CD8-positive, alpha-beta memory T cell (primary cell): Measurements from ENCODE around the gene PABPN1. TPM values are rescaled to one million over a fixed set of nuclear protein-coding genes. Genes with fewer than 3 reads are reported as not detected.

Source experiments
- CTCF ChIA-PET: fragments of 350-600 bp; sonication (Branson Sonifier 250); formaldehyde crosslinking; loops from one replicate; lab custom pipeline; 2021; ENCODE audit warnings: antibody characterized with exemption; lab: Charles Lee
- POLR2A ChIA-PET: fragments of 350-600 bp; sonication (Branson Sonifier 250); formaldehyde crosslinking; loops from one replicate; lab custom pipeline; 2021; ENCODE audit warnings: antibody characterized with exemption; lab: Charles Lee
- DNase-seq, 5 donors: peaks; one replicate each; pipeline versions ENCODE4 v3.0.0 to v3.0.0-alpha.2; 2020 to 2022; ENCODE audit warnings: mixed read lengths in 1 of 5
- H3K27ac ChIP-seq: one replicate; pipeline ENCODE4 v1.7.0; 2013; ENCODE audit warnings: low read depth, mild to moderate bottlenecking, low read length, moderate library complexity
- H3K27me3 ChIP-seq: 2 replicates; pipeline ENCODE4 v1.7.0; 2013; ENCODE audit warnings: low read length, mild to moderate bottlenecking; ENCODE audit not compliant: insufficient read depth, poor library complexity, severe bottlenecking
- H3K36me3 ChIP-seq: 2 replicates; pipeline ENCODE4 v1.7.0; 2013; ENCODE audit warnings: mild to moderate bottlenecking, low read length, moderate library complexity; ENCODE audit not compliant: insufficient read depth
- H3K4me1 ChIP-seq: 2 replicates; pipeline ENCODE4 v1.7.0; 2013; ENCODE audit warnings: mild to moderate bottlenecking, low read length, moderate library complexity; ENCODE audit not compliant: insufficient read depth
- H3K4me3 ChIP-seq: 2 replicates; pipeline ENCODE4 v1.7.0; 2013; ENCODE audit warnings: mild to moderate bottlenecking, low read length
- H3K9me3 ChIP-seq: 2 replicates; pipeline ENCODE4 v1.7.0; 2013; ENCODE audit warnings: mild to moderate bottlenecking, low read length
- H3K27ac Mint-ChIP-seq, 8 donors: one replicate each; pipeline ENCODE4 v1.8.0; 2020 to 2021; ENCODE audit warnings: mixed read lengths in 8 of 8, mild to moderate bottlenecking in 6 of 8, inconsistent platforms in 3 of 8, moderate library complexity in 3 of 8
- H3K27me3 Mint-ChIP-seq, 2 donors: one replicate each; pipeline ENCODE4 v1.8.0; 2020 to 2021; ENCODE audit warnings: mixed read lengths in 2 of 2, mild to moderate bottlenecking in 1 of 2, moderate library complexity in 1 of 2
- H3K36me3 Mint-ChIP-seq, 3 donors: one replicate each; pipeline ENCODE4 v1.8.0; 2020 to 2021; ENCODE audit warnings: mixed read lengths in 3 of 3, inconsistent platforms in 1 of 3, mild to moderate bottlenecking in 1 of 3
- H3K4me1 Mint-ChIP-seq, 3 donors: one replicate each; pipeline ENCODE4 v1.8.0; 2020 to 2021; ENCODE audit warnings: mixed read lengths in 3 of 3, inconsistent platforms in 1 of 3, mild to moderate bottlenecking in 1 of 3
- H3K4me3 Mint-ChIP-seq, 7 donors: one replicate each; pipeline ENCODE4 v1.8.0; 2020 to 2021; ENCODE audit warnings: mixed read lengths in 7 of 7, mild to moderate bottlenecking in 6 of 7, moderate library complexity in 4 of 7, inconsistent platforms in 2 of 7
- H3K9me3 Mint-ChIP-seq, 5 donors: one replicate each; pipeline ENCODE4 v1.8.0; 2020 to 2022; ENCODE audit warnings: mixed read lengths in 5 of 5, mild to moderate bottlenecking in 3 of 5, moderate library complexity in 2 of 5, inconsistent platforms in 1 of 5
- polyA plus RNA-seq: library from polyadenylated mRNA; unstranded; fragments of 300-500 nt; fragmentation: Illumina TruSeq; gene quantifications from one replicate; pipeline ENCODE4 v1.2.3, GENCODE V29; 2021
- total RNA-seq, 2 experiments: library from RNA; stranded (reverse); gene quantifications; one replicate each; pipeline ENCODE4 v1.2.3, GENCODE V29; 2021

PABPN1 gene
- total and polyA plus RNA-seq, 3 experiments from 2014 or later, result 125 to 308 (median 308) TPM

DNA sequence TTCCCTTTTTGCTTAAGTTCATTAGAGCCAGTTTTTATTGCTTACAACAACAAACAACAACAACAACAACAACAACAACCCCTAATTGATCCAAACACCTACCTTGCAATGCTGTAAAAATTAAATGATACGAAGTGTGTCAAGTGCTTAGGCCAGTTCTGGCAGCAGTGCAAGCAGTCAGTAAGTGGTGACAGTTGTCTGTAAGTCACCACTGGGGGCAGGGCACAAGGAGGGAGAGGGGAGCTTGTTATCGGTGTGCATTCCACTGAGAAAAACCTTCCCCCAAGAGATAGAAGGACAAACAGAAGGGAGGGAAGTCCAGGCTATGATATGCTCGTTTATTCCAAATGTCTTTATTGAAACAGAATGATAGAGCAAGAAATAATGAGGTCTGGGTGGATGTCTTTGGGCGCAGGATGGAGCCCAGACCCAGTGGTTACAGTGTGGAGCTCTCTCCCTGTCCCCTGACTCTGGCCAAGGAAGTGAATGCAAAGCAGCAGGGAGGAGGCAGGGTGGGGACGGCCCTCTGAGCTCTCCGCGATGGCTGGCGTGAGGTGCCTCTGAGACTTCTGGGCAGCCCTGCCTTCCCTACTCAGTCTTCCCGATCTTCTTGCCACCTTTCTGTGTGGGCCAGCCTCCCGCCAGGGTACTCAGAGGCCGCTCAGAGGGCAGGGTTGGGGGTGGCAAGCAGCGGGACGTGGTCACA is 24.9 kb downstream of the PABPN1 start:
- no peak for DNase-seq
- peaks cover 1 to 2% (median 2%) of the 10 kb centered on the region in 3 donors for H3K4me1 Mint-ChIP-seq
- Histone ChIP-seq H3K4me1 (no peaks in the 10 kb centered on the region), H3K27ac (no peak overlapping the region), H3K9me3 (no peaks in the 10 kb centered on the region), H3K36me3 (no peaks in the 10 kb centered on the region), H3K27me3 (no peaks in the 10 kb centered on the region), H3K4me3 (no peak overlapping the region)
- POLR2A ChIA-PET, result no interaction called here
- CTCF ChIA-PET, result interaction anchor here (1.1 kb wide), 1 partner anchor 34 kb away, joined by 4 read pairs; no protein-coding TSS in a partner anchor
- no peak overlapping the region for H3K27ac Mint-ChIP-seq
- peaks cover 11 to 40% of the 10 kb centered on the region in 2 donors for H3K27me3 Mint-ChIP-seq
- H3K4me3 Mint-ChIP-seq, result no peak overlapping the region
- no peaks in the 10 kb centered on the region for H3K9me3 Mint-ChIP-seq
- no peaks in the 10 kb centered on the region for H3K36me3 Mint-ChIP-seq

DNA sequence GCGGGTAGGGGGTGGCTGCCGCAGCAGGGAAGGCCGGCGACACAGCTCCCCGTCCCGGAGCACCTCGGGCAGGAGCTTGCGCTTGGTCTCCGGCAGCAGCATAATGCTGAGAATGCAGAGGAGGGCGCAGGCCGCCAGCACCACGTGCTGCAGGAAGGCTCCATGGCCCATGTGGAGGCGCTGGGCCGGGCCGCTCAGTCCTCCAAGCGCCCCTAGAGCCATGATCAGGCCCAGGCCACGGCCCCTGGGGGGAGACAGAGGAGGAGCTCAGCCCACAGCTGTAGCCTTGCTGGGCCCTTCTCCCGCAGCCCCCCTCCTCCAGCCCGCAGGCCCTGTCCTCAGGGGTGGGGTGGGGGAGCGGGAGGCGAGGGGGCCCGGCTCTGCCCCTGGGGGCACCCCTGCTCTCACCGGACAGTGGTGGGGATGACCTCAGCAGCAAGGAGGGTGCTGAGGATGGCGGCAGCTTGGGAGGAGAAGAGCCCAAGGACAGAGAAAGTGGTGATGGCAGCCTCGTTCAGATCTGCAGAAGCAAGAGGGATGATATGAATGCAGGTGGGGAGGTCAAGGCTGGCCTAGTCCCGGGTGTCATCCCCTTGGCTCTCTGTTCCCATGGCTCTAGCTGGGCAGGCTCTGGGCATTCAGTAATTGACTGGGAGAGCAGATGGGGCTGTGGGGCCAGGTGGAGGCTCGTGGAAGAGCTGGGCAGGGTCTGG is 25.6 kb downstream of the PABPN1 start:
- Mint-ChIP-seq H3K9me3 (no peaks in the 10 kb centered on the region), H3K27me3 (peaks cover 16 to 42% of the 10 kb centered on the region in 2 donors), H3K4me1 (peaks cover 4 to 7% (median 5%) of the 10 kb centered on the region in 3 donors), H3K4me3 (no peak overlapping the region), H3K36me3 (no peaks in the 10 kb centered on the region), H3K27ac (no peak overlapping the region)
- DNase-seq, result no peak
- Histone ChIP-seq H3K27ac (no peak overlapping the region), H3K4me1 (peaks cover 3% of the 10 kb centered on the region), H3K9me3 (no peaks in the 10 kb centered on the region), H3K36me3 (no peaks in the 10 kb centered on the region), H3K4me3 (no peak overlapping the region), H3K27me3 (no peaks in the 10 kb centered on the region)
- ChIA-PET CTCF (no interaction called here), POLR2A (no interaction called here)

DNA sequence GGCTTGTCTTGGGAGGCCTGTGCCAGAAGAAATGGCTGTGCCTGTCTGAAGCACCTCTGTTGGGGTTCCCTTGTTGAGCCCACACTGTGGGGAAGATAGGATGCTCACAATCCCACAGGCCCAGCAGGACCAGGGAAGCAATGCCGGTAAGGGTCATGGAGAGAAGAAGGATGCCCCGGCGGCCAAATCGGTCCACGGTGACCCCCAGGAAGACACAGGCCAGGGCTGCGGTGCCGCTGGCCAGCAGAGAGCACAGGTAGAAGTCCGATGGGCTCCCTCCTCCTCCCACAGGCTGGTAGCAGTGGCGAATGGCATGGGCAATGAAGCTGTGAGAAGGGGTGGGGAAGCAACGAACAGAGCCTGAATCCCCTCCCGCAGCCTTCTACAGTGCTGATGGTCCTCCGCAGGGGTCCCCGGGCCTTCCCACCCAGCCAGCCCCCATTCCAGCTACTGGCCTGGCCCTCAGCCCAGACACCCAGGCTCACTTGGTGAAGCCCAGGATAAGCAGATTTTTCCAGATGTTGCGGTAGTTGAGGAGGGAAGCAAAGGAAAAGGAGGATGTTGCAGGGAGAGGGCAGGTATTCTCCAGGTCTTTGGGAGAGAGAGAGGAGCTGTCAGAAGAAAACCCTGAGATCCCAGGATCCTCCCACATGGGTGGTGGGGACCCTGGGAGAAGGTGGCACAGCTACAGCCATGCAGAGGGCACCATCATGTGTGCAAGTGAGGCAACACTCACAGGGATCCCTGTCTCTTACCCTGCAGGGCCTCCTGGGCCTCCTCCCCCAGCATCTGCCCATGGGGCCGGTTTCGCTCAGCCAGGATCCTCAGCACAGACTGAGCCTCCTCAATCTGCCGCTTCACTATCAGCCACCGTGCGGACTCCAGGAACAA is 26.4 kb downstream of the PABPN1 start:
- DNase-seq, result no peak
- Mint-ChIP-seq H3K27me3 (peaks cover 16 to 35% of the 10 kb centered on the region in 2 donors), H3K27ac (no peak overlapping the region), H3K9me3 (no peaks in the 10 kb centered on the region), H3K36me3 (no peaks in the 10 kb centered on the region), H3K4me3 (no peak overlapping the region), H3K4me1 (peaks cover 4 to 8% (median 5%) of the 10 kb centered on the region in 3 donors)
- ChIA-PET CTCF (no interaction called here), POLR2A (no interaction called here)
- Histone ChIP-seq H3K4me3 (no peak overlapping the region), H3K27me3 (no peaks in the 10 kb centered on the region), H3K9me3 (no peaks in the 10 kb centered on the region), H3K27ac (no peak overlapping the region), H3K4me1 (peaks cover 4% of the 10 kb centered on the region), H3K36me3 (no peaks in the 10 kb centered on the region)

DNA sequence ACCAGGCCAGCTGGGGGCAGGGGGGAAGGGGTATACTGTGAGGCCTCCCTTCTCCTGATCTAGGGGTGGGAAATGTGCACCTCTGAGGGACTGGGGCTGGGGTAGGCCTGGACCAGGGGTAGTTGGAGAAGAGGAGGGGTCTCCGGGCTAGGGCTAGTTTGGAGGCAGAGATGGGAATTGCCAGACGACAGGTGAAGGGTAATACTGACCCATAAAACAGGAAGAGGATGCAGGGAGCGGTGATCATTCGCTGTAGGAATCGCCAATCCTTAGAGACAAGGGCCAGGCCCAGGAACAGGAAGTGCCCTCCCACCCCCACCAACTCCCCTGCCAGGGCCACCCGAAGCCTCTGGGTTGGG is 27.0 kb downstream of the PABPN1 start:
- no peak for DNase-seq
- CTCF ChIA-PET, result no interaction called here

DNA sequence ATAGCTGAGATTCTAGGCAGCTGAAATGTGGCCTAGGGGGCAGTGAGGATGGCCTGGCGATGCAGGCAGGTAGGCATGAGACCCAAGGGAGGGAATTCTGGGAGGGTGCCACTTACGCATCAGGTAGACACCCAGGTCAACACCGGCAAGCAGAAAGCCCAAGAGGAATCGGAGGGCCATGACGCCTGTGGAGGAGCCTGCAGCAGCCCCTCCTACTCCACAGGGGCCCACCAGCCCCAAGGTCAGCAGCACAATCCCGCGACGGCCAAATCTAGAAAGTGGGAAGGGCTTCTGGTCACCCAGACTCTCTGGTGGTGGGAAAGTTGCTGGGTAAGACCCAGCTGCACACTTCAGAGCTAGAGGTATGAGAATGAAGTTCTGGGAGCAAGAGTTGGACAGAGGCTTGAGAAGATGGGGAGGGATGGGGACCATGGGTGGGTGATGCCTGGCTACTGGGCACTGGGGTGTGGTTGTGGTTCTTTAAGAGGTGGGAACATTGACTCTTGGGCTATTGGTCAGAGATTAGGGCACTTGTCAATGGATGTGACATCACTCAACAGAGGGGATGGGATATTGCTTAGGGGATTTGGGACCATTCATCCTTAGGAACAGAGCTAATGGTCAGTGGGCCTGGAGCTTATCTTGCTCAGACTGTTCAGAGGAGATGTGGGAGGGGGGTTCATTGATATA is 28.0 kb downstream of the PABPN1 start:
- H3K4me3 Mint-ChIP-seq, result peak overlapping the region in 2 of 7 donors; percentile 7 to 56
- DNase-seq, result no peak
- peaks cover 10 to 21% (median 17%) of the 10 kb centered on the region in 3 donors for H3K4me1 Mint-ChIP-seq
- H3K4me1 ChIP-seq, result peaks cover 4% of the 10 kb centered on the region
- ChIA-PET CTCF (no interaction called here), POLR2A (no interaction called here)
- no peak overlapping the region for H3K27ac ChIP-seq
- H3K9me3 ChIP-seq, result no peaks in the 10 kb centered on the region
- no peaks in the 10 kb centered on the region for H3K36me3 ChIP-seq
- no peaks in the 10 kb centered on the region for H3K27me3 ChIP-seq
- peaks cover 32 to 42% of the 10 kb centered on the region in 2 donors for H3K27me3 Mint-ChIP-seq
- H3K36me3 Mint-ChIP-seq, result peaks cover 0 to 2% (median 0%) of the 10 kb centered on the region in 3 donors
- peaks cover 0 to 1% (median 0%) of the 10 kb centered on the region in 5 donors for H3K9me3 Mint-ChIP-seq
- peak overlapping the region in 1 of 8 donors; percentile 85 for H3K27ac Mint-ChIP-seq
- no peak overlapping the region for H3K4me3 ChIP-seq

More for the DNA sequence above, 27.0 kb downstream of the PABPN1 start:
- no peak overlapping the region for H3K27ac ChIP-seq
- Mint-ChIP-seq H3K27ac (no peak overlapping the region), H3K4me3 (no peak overlapping the region), H3K27me3 (peaks cover 22 to 35% of the 10 kb centered on the region in 2 donors), H3K4me1 (peaks cover 9 to 14% (median 10%) of the 10 kb centered on the region in 3 donors), H3K9me3 (peaks cover 0 to under 1% (median 0%) of the 10 kb centered on the region in 5 donors), H3K36me3 (peaks cover 0 to under 1% (median 0%) of the 10 kb centered on the region in 3 donors)
- peaks cover 4% of the 10 kb centered on the region for H3K4me1 ChIP-seq
- H3K9me3 ChIP-seq, result no peaks in the 10 kb centered on the region
- no peaks in the 10 kb centered on the region for H3K27me3 ChIP-seq
- H3K36me3 ChIP-seq, result no peaks in the 10 kb centered on the region
- H3K4me3 ChIP-seq, result no peak overlapping the region
- POLR2A ChIA-PET, result no interaction called here

DNA sequence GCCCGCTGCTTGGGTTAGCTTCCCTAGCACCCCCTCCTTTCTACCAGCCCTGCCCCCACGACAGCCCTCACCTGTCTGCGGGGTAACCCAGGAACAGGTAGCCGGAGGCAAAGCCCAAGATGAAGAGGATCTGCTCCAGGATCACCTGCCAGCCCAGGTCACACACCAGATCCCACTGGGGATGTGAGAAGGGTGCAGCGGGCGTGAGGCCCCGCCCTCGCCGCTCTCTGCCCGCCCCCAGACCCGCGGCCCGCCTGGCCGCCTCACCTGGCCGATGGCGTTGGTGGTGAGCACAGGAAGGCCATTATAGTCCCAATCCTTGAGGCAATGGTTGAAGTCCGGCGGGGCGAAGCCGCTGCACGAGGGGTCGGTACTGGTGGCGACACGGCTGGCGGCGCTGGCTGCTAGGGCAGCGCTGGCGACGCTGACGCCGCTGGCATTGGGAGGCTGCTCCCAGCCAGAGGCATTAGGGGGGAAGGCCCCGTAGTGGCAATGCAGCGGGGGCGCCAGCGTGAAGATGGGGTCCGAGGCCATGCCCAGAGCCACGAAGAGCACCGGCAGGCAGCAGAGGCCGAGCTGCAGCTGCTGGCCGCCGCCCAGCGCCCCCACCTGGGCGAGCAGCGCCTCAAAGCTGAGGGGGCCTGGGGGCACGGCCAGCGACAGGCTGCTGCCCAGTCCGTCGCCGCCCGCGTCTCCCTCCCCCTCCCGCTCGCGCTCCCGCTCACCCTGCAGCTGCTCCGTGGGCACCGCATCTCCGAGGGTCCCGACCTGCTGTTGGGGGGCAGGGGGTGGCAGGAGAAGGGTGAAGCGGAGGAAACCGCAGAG is 30.6 kb downstream of the PABPN1 start:
- ChIA-PET POLR2A (interaction anchor here (1.2 kb wide), 1 partner anchor 31 kb away, joined by 4 read pairs; no protein-coding TSS in a partner anchor), CTCF (interaction anchor here (1.9 kb wide), 1 partner anchor 28 kb away, joined by 6 read pairs; no protein-coding TSS in a partner anchor)
- peaks cover 45 to 63% of the 10 kb centered on the region in 2 donors for H3K27me3 Mint-ChIP-seq
- no peaks in the 10 kb centered on the region for H3K36me3 ChIP-seq
- H3K4me1 ChIP-seq, result peaks cover 4% of the 10 kb centered on the region
- H3K36me3 Mint-ChIP-seq, result peaks cover 0 to 2% (median 0%) of the 10 kb centered on the region in 3 donors
- peak in 1 of 5 donors; percentile 6 for DNase-seq
- H3K9me3 Mint-ChIP-seq, result peaks cover 0 to 1% (median 0%) of the 10 kb centered on the region in 5 donors
- peak overlapping the region; percentile 44 for H3K4me3 ChIP-seq
- peak overlapping the region; percentile 36 to 76 (median 67) for H3K4me3 Mint-ChIP-seq
- no peak overlapping the region for H3K27ac Mint-ChIP-seq
- H3K27me3 ChIP-seq, result no peaks in the 10 kb centered on the region
- no peaks in the 10 kb centered on the region for H3K9me3 ChIP-seq
- H3K4me1 Mint-ChIP-seq, result peaks cover 10 to 21% (median 17%) of the 10 kb centered on the region in 3 donors
- no peak overlapping the region for H3K27ac ChIP-seq
